ENCODE results near the gene SPATS2. TPM values are rescaled to one million over a fixed set of nuclear protein-coding genes. Genes with fewer than 3 reads are reported as not detected.
"Not testable (repeated sequence)": the region's sequence is repeated elsewhere in the genome, so short reads cannot be mapped to it uniquely, and the experiment has no call there.

The SPATS2 gene
- total RNA-seq, 4 donors from 2014 or later, result 3.3 to 46.0 (median 16.0) TPM

DNA sequence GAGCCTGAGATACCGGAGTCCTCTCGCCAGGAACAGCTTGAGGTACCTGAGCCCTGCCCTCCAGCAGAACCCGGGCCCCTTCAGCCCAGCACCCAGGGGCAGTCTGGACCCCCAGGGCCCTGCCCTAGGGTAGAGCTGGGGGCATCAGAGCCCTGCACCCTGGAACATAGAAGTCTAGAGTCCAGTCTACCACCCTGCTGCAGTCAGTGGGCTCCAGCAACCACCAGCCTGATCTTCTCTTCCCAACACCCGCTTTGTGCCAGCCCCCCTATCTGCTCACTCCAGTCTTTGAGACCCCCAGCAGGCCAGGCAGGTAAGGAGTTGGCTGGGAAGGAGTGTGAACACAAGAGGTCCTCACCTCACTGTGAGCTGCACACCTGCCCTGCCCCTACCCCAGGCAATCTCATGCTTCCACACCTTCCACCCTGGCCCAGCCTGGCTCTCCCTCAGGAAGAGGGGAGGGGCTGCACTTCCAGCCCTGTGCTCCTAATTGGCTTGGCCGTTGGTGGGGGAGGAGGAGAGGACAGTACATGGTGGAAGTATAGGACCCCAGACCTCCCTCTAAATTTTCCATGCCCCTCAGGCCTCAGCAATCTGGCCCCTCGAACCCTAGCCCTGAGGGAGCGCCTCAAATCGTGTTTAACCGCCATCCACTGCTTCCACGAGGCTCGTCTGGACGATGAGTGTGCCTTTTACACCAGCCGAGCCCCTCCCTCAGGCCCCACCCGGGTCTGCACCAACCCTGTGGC lies 36.5 kb upstream of the SPATS2 start:
- peaks cover 0 to 8% of the 10 kb centered on the region in 2 donors for H3K27me3 ChIP-seq
- no peaks in the 10 kb centered on the region for H3K9me3 ChIP-seq
- no peak for DNase-seq
- H3K4me3 ChIP-seq, result no peak overlapping the region
- H3K4me1 ChIP-seq, result no peaks in the 10 kb centered on the region
- no peak for TF ChIP-seq POLR2A (IDR thresholded peaks at IDR 0.05)
- TF ChIP-seq, protein P1, sequence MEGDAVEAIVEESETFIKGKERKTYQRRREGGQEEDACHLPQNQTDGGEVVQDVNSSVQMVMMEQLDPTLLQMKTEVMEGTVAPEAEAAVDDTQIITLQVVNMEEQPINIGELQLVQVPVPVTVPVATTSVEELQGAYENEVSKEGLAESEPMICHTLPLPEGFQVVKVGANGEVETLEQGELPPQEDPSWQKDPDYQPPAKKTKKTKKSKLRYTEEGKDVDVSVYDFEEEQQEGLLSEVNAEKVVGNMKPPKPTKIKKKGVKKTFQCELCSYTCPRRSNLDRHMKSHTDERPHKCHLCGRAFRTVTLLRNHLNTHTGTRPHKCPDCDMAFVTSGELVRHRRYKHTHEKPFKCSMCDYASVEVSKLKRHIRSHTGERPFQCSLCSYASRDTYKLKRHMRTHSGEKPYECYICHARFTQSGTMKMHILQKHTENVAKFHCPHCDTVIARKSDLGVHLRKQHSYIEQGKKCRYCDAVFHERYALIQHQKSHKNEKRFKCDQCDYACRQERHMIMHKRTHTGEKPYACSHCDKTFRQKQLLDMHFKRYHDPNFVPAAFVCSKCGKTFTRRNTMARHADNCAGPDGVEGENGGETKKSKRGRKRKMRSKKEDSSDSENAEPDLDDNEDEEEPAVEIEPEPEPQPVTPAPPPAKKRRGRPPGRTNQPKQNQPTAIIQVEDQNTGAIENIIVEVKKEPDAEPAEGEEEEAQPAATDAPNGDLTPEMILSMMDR (IDR thresholded peaks at IDR 0.05), result no peak
- intact Hi-C loops (cut with DNase I; ENCODE audit: low total_unique reads), result loop anchor here (10.0 kb wide), 1 partner anchor 184 kb away; no protein-coding TSS in a partner anchor
- no peak overlapping the region for H3K27ac ChIP-seq
- no peaks in the 10 kb centered on the region for H3K36me3 ChIP-seq

DNA sequence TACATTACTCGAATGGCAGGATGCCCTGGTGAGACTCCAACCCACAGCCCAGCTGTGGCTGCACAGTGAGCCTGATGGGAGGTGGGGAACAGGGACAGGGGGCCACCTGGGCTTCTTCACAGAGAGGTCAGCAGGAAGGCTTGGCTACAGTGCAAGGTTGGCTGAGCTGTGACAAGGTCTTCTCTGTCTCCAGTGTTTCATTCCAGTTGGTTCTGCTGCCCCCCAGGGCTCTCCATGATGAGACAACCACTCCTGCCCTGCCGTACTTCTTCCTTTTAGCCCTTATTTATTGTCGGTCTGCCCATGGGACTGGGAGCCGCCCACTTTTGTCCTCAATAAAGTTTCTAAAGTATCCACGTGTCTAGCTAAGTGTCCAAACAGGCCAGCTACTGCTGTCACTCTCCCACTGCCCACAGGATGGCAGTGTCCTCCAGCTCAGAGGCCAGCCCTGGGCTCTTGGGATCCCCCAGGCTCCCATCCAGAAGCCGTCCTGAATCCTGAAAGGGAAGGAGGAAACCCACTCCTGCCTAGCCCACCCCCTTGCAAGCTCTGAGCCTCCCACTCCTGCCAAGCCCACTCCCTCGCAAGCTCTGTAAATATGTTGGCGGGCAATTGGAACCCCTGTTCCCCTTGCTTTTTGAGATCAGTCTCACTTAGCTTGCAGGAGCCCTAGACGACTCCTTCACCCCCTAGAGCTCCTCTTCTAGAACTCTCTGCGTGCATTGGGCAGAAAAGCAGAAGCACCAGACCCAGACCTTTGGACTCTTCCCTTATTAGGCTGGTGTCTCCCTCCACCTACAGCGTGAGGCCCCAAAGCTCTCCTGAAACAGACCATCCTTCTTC lies 35.7 kb upstream of the SPATS2 start:
- H3K4me3 ChIP-seq, result no peak overlapping the region
- intact Hi-C loops (cut with DNase I; ENCODE audit: low total_unique reads), result loop anchor here (10.0 kb wide), 1 partner anchor 183 kb away; no protein-coding TSS in a partner anchor
- peaks cover 4 to 12% of the 10 kb centered on the region in 2 donors for H3K27me3 ChIP-seq
- TF ChIP-seq POLR2A (IDR thresholded peaks at IDR 0.05), result no peak
- TF ChIP-seq, protein P1 (IDR thresholded peaks at IDR 0.05), result peak; percentile 60 to 84 (median 75)
- H3K27ac ChIP-seq, result no peak overlapping the region
- DNase-seq, result peak; percentile 39 to 58
- no peaks in the 10 kb centered on the region for H3K4me1 ChIP-seq
- H3K36me3 ChIP-seq, result no peaks in the 10 kb centered on the region
- no peaks in the 10 kb centered on the region for H3K9me3 ChIP-seq

DNA sequence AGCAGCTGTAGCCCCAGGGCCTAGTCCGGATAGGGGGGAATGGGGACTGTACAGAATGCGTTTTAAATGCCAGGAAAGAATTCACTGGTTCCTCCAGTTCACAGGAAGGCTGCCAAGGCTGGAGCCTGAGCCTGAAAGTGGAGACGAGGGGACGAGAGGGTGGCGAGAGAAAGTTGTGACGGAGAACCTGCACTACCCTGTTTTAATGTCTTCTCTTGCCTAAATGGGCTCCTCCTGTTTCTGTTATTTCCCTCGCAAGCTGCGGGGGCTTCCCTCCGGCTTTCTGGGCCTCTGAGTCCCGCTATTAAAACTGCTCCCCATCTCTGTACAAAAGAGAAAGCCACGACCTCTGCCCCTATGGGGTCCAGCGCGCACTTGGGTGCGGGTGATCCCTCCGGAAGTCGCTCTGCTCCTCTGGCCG lies 34.8 kb upstream of the SPATS2 start:
- DNase-seq, result no peak
- H3K4me3 ChIP-seq, result no peak overlapping the region

DNA sequence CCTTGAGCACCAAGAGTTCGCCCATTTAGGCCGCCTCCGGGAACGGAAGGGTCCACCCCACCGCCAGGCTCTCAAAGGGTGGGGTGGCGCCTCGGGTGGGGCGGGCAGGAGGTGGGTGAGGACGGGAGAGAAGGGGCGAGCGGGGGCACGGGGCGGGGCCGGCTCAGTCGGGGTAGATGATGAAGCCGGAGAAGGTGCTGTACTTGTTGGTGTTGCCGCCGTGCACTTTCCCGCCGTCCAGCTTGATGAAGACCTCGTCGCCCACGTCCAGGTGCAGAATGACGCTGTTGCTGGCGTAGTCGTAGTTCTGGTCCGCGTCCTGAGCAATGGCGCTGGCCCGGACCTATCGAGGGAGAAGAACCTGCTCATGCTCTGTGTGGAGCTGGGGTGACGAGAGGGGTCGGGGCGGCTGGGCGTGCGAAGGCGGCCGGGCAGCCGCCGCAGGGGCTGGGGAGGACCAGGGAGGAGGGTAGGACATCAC lies 34.3 kb upstream of the SPATS2 start:
- intact Hi-C loops (cut with DNase I; ENCODE audit: low total_unique reads), result loop anchor here (10.0 kb wide), 1 partner anchor 182 kb away; no protein-coding TSS in a partner anchor
- Histone ChIP-seq H3K9me3 (no peaks in the 10 kb centered on the region), H3K4me1 (no peaks in the 10 kb centered on the region), H3K4me3 (no peak overlapping the region), H3K27me3 (peaks cover 15 to 16% of the 10 kb centered on the region in 2 donors), H3K27ac (no peak overlapping the region), H3K36me3 (no peaks in the 10 kb centered on the region)
- no peak for DNase-seq
- TF ChIP-seq POLR2A (IDR thresholded peaks at IDR 0.05), result no peak
- TF ChIP-seq, protein P1 (IDR thresholded peaks at IDR 0.05), result no peak

More for the DNA sequence above, 34.8 kb upstream of the SPATS2 start:
- intact Hi-C loops (cut with DNase I; ENCODE audit: low total_unique reads), result loop anchor here (10.0 kb wide), 1 partner anchor 182 kb away; no protein-coding TSS in a partner anchor
- TF ChIP-seq, protein P1 (IDR thresholded peaks at IDR 0.05), result no peak
- no peak for TF ChIP-seq POLR2A (IDR thresholded peaks at IDR 0.05)
- Histone ChIP-seq H3K27ac (no peak overlapping the region), H3K9me3 (no peaks in the 10 kb centered on the region), H3K4me1 (no peaks in the 10 kb centered on the region), H3K27me3 (peaks cover 12 to 15% of the 10 kb centered on the region in 2 donors), H3K36me3 (no peaks in the 10 kb centered on the region)

DNA sequence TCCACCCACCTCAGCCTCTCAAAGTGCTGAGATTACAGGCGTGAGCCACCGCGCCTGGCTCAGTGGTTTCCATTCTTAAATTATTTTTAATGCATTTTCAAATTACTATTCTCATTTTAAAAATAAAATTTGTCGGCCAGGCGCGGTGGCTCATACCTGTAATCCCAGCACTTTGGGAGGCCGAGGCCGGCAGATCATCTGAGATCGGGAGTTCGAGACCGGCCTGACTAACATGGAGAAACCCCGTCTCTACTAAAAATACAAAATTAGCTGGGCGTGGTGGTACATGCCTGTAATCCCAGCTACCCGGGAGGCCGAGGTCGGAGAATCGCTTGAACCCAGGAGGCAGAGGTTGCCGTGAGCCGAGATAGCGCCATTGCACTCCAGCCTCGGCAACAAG lies 33.5 kb upstream of the SPATS2 start:
- H3K27me3 ChIP-seq, result peaks cover 15 to 16% of the 10 kb centered on the region in 2 donors
- not testable (repeated sequence) for H3K27ac ChIP-seq, DNase-seq, H3K4me3 ChIP-seq, H3K36me3 ChIP-seq, H3K4me1 ChIP-seq, H3K9me3 ChIP-seq
- intact Hi-C loops (cut with DNase I; ENCODE audit: low total_unique reads), result loop anchor here (10.0 kb wide), 1 partner anchor 181 kb away; no protein-coding TSS in a partner anchor
